Vagina (tissue), 2 donors: Measurements from ENCODE around the gene SUPT3H. TPM values are rescaled to one million over a fixed set of nuclear protein-coding genes. Genes with fewer than 3 reads are reported as not detected.

ENCODE experiments used
- DNase-seq, 2 donors: peaks; one replicate each; pipeline ENCODE4 v3.0.0-alpha.2; 2017; ENCODE audit errors: extremely low spot score in 2 of 2
- H3K27ac ChIP-seq: fragments of 200-600 bp; sonication (generic); one replicate; pipeline ENCODE4 v1.5.1; 2019
- H3K27me3 ChIP-seq: fragments of 200-600 bp; sonication (generic); one replicate; pipeline ENCODE4 v1.5.1; 2019
- H3K36me3 ChIP-seq, 2 donors: fragments of 200-600 bp; sonication (generic); one replicate each; pipeline ENCODE4 v1.5.1; 2017 to 2019
- H3K4me1 ChIP-seq: fragments of 200-600 bp; sonication (generic); one replicate; pipeline ENCODE4 v1.5.1; 2019
- H3K4me3 ChIP-seq, 2 donors: fragments of 200-600 bp; sonication (generic); 1 replicate in 1 of 2; 2 replicates in 1 of 2; pipeline ENCODE4 v1.5.1; 2016 to 2019
- H3K9me3 ChIP-seq: fragments of 200-600 bp; sonication (generic); one replicate; pipeline ENCODE4 v1.5.1; 2019
- CTCF ChIP-seq, 3 experiments: fragments of 450-650 bp in 2 of 3; fragments of 200-600 bp in 1 of 3; sonication (generic) in 1 of 3; IDR thresholded peaks; one replicate each; pipeline ENCODE4 v1.5.1; 2017 to 2019; ENCODE audit warnings: antibody characterized with exemption in 3 of 3, mild to moderate bottlenecking in 2 of 3, moderate library complexity in 2 of 3
- POLR2A ChIP-seq, 2 donors: fragments of 450-650 bp; IDR thresholded peaks; one replicate each; pipeline ENCODE4 v1.6.1; 2017; ENCODE audit warnings: antibody characterized with exemption in 2 of 2, mild to moderate bottlenecking in 2 of 2, moderate library complexity in 2 of 2
- POLR2AphosphoS5 ChIP-seq, 2 donors: sonication (generic); formaldehyde crosslinking; IDR thresholded peaks; one replicate each; pipeline ENCODE4 v1.9.0; 2017; ENCODE audit warnings: antibody characterized with exemption in 2 of 2, mild to moderate bottlenecking in 2 of 2, low read depth in 1 of 2; ENCODE audit not compliant: insufficient read depth in 1 of 2
- intact Hi-C: fragments of 100-400 bp; cut with DNase I; formaldehyde crosslinking; loops from one replicate; pipeline ENCODE4 v1.15.1; 2023
- total RNA-seq: library from RNA; depleted of rRNA; stranded (reverse); fragments of >200 nt; gene quantifications from one replicate; pipeline ENCODE4 v1.2.3, GENCODE V29; 2016

Gene SUPT3H
- total RNA-seq, 1 donor from 2014 or later: 4.2 TPM

GRCh38 chr6:45272626-45273025 is 105.1 kb downstream of the SUPT3H start:
- no peaks in the 10 kb centered on the region for H3K9me3 ChIP-seq
- H3K27me3 ChIP-seq: no peaks in the 10 kb centered on the region
- H3K4me3 ChIP-seq: no peak overlapping the region
- no peak for DNase-seq
- intact Hi-C loops: no loop called here
- TF ChIP-seq CTCF (IDR thresholded peaks at IDR 0.05): no peak
- no peak for TF ChIP-seq POLR2AphosphoS5 (IDR thresholded peaks at IDR 0.05; ENCODE audit: insufficient read depth in 1 of 2, low read depth in 1 of 2)
- no peak for TF ChIP-seq POLR2A (IDR thresholded peaks at IDR 0.05)
- no peaks in the 10 kb centered on the region for H3K36me3 ChIP-seq
- no peaks in the 10 kb centered on the region for H3K4me1 ChIP-seq
- no peak overlapping the region for H3K27ac ChIP-seq

GRCh38 chr6:45265246-45265645 is 112.5 kb downstream of the SUPT3H start:
- intact Hi-C loops: no loop called here
- H3K27ac ChIP-seq: no peak overlapping the region
- H3K36me3 ChIP-seq: no peaks in the 10 kb centered on the region
- H3K27me3 ChIP-seq: no peaks in the 10 kb centered on the region
- H3K9me3 ChIP-seq: no peaks in the 10 kb centered on the region
- DNase-seq: no peak
- H3K4me1 ChIP-seq: no peaks in the 10 kb centered on the region
- no peak for TF ChIP-seq POLR2AphosphoS5 (IDR thresholded peaks at IDR 0.05; ENCODE audit: insufficient read depth in 1 of 2, low read depth in 1 of 2)
- no peak overlapping the region for H3K4me3 ChIP-seq

GRCh38 chr6:45260696-45261095 is 117.0 kb downstream of the SUPT3H start:
- Histone ChIP-seq H3K9me3 (no peaks in the 10 kb centered on the region), H3K4me1 (no peaks in the 10 kb centered on the region), H3K36me3 (no peaks in the 10 kb centered on the region), H3K27ac (no peak overlapping the region), H3K4me3 (no peak overlapping the region), H3K27me3 (no peaks in the 10 kb centered on the region)
- TF ChIP-seq POLR2A (IDR thresholded peaks at IDR 0.05) (no peak), CTCF (IDR thresholded peaks at IDR 0.05) (no peak), POLR2AphosphoS5 (IDR thresholded peaks at IDR 0.05; ENCODE audit: insufficient read depth in 1 of 2, low read depth in 1 of 2) (no peak)
- intact Hi-C loops: no loop called here
- DNase-seq: no peak

GRCh38 chr6:45256697-45257695 is 120.7 kb downstream of the SUPT3H start:
- Histone ChIP-seq H3K27me3 (no peaks in the 10 kb centered on the region), H3K27ac (no peak overlapping the region), H3K36me3 (no peaks in the 10 kb centered on the region), H3K4me1 (no peaks in the 10 kb centered on the region), H3K4me3 (no peak overlapping the region), H3K9me3 (no peaks in the 10 kb centered on the region)
- intact Hi-C loops: no loop called here
- no peak for DNase-seq
- no peak for TF ChIP-seq CTCF (IDR thresholded peaks at IDR 0.05)
- no peak for TF ChIP-seq POLR2A (IDR thresholded peaks at IDR 0.05)
- no peak for TF ChIP-seq POLR2AphosphoS5 (IDR thresholded peaks at IDR 0.05; ENCODE audit: insufficient read depth in 1 of 2, low read depth in 1 of 2)

- intact Hi-C loops: no loop called here
- H3K27me3 ChIP-seq: no peaks in the 10 kb centered on the region
- H3K4me1 ChIP-seq: no peaks in the 10 kb centered on the region
- no peak overlapping the region for H3K27ac ChIP-seq
- H3K9me3 ChIP-seq: no peaks in the 10 kb centered on the region
- DNase-seq: no peak
- no peak for TF ChIP-seq POLR2AphosphoS5 (IDR thresholded peaks at IDR 0.05; ENCODE audit: insufficient read depth in 1 of 2, low read depth in 1 of 2)
- no peak for TF ChIP-seq CTCF (IDR thresholded peaks at IDR 0.05)
- no peak for TF ChIP-seq POLR2A (IDR thresholded peaks at IDR 0.05)
- H3K4me3 ChIP-seq: no peak overlapping the region
- H3K36me3 ChIP-seq: no peaks in the 10 kb centered on the region
Observed at GRCh38 chr6:45255434-45255833, 122.3 kb downstream of the SUPT3H start.
